Suppressor macrophage treated with lipopolysaccharide for 1 hour (primary cell): ENCODE data around the gene PRKN.

Source experiments
- DNase-seq, 3 donors: peaks; one replicate each; pipeline ENCODE4 v3.0.0-alpha.2; 2020 to 2022

Gene PRKN

GRCh38 chr6:162671580-162672165 lies 55.9 kb downstream of the PRKN start:
- DNase-seq: no peak

- no peak for DNase-seq
Measured at GRCh38 chr6:162670345-162670744, 57.2 kb downstream of the PRKN start.

GRCh38 chr6:162666246-162666645 lies 61.3 kb downstream of the PRKN start:
- DNase-seq: no peak

- DNase-seq: no peak
Measured at GRCh38 chr6:162653808-162654207, 73.8 kb downstream of the PRKN start.

- DNase-seq: no peak
Measured at GRCh38 chr6:162651505-162651904, 76.1 kb downstream of the PRKN start.

GRCh38 chr6:162649271-162649670 lies 78.3 kb downstream of the PRKN start:
- no peak for DNase-seq

GRCh38 chr6:162644153-162644552 lies 83.4 kb downstream of the PRKN start:
- no peak for DNase-seq

- DNase-seq: no peak
Measured at GRCh38 chr6:162640756-162641155, 86.8 kb downstream of the PRKN start.

- DNase-seq: no peak
Measured at GRCh38 chr6:162639951-162640350, 87.6 kb downstream of the PRKN start.

- DNase-seq: no peak
Measured at GRCh38 chr6:162638931-162639574, 88.5 kb downstream of the PRKN start.

- no peak for DNase-seq
Measured at GRCh38 chr6:162637317-162637716, 90.2 kb downstream of the PRKN start.

GRCh38 chr6:162636167-162636566 lies 91.4 kb downstream of the PRKN start:
- DNase-seq: no peak

- no peak for DNase-seq
Measured at GRCh38 chr6:162631546-162631945, 96.0 kb downstream of the PRKN start.

- DNase-seq: no peak
Measured at GRCh38 chr6:162630069-162630468, 97.5 kb downstream of the PRKN start.

GRCh38 chr6:162627825-162628224 lies 99.7 kb downstream of the PRKN start:
- no peak for DNase-seq

- no peak for DNase-seq
Measured at GRCh38 chr6:162627362-162627761, 100.2 kb downstream of the PRKN start.

GRCh38 chr6:162626869-162627268 lies 100.7 kb downstream of the PRKN start:
- DNase-seq: no peak

- DNase-seq: no peak
Measured at GRCh38 chr6:162625846-162626540, 101.6 kb downstream of the PRKN start.

- no peak for DNase-seq
Measured at GRCh38 chr6:162622572-162622971, 105.0 kb downstream of the PRKN start.

- no peak for DNase-seq
Measured at GRCh38 chr6:162621246-162621645, 106.3 kb downstream of the PRKN start.

- peak in 2 of 3 donors; percentile 12 to 25 for DNase-seq
Measured at GRCh38 chr6:162620073-162620472, 107.5 kb downstream of the PRKN start.

- no peak for DNase-seq
Measured at GRCh38 chr6:162618448-162619002, 109.0 kb downstream of the PRKN start.

GRCh38 chr6:162615016-162615705 lies 112.4 kb downstream of the PRKN start:
- peak; percentile 14 to 47 (median 44) for DNase-seq
